ENCODE data around the gene SELPLG.
"Not testable (repeated sequence)": the region's sequence is repeated elsewhere in the genome, so short reads cannot be mapped to it uniquely, and the experiment has no call there.

Gene SELPLG

GRCh38 chr12:108633534-108634248 lies at the start of gene SELPLG:
TSS of gene SELPLG (minus strand) at chr12:108633894. CDS start at chr12:108624307, 9,587 bp downstream.
- peak in 1 of 2 experiments; percentile 72 for DNase-seq (ENCODE audit: low read depth in 2 of 2)

- no peak for DNase-seq (ENCODE audit: low read depth in 2 of 2)
These were observed 47.6 kb upstream of the SELPLG start for GRCh38 chr12:108681317-108681716.

DNA sequence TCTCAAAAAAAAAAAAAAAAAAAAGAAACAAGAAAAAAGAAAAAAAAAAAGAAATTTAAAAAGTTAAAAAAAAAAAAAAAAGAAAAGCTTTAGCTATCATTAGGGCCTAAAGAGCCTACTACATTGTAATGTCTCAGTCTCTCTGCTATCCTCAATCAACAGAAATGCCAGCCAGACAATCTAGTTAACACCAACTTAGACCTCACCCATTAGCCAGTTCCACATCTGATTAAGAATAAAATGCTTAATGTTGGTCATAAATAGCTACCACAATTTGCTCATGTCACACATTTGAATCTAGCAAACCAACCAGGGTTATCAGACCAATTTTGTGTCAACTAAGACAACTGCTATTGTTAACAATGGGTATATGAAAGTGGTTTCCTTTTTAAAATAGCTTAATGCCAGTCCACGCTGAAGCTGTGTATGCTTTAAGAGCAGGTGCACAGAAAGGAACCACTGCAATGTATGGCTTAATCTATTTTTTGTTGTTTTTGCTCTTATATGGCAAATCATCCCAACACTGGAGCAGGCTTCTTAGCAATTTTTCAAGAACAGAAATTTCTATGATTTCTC lies 45.5 kb upstream of the SELPLG start:
- no peak for DNase-seq (ENCODE audit: low read depth in 2 of 2)

GRCh38 chr12:108678104-108678730 lies 44.5 kb upstream of the SELPLG start:
- no peak for DNase-seq (ENCODE audit: low read depth in 2 of 2)

- no peak for DNase-seq (ENCODE audit: low read depth in 2 of 2)
These were observed 43.7 kb upstream of the SELPLG start for GRCh38 chr12:108677381-108677780.

GRCh38 chr12:108676707-108677106 lies 43.0 kb upstream of the SELPLG start:
- DNase-seq (ENCODE audit: low read depth in 2 of 2) = no peak

DNA sequence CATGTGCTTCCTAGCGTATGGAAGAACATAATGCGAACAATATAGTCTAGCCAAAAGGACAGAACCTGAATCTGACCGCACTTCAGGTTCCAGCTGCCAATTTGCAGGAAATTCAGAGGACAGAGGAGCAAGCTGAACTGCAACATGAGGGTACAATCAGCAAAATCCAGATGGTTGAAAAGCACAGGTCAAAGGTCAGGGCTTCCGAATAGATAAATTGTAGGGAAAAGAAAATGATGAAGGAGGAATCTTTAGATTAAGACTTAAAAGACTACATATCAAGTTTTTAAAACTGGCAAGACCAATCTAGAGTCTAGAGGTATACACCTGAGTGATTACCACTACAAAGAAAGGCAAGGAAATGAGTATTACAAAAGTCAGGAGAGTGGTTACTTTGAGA lies 42.1 kb upstream of the SELPLG start:
- no peak for DNase-seq (ENCODE audit: low read depth in 2 of 2)

DNA sequence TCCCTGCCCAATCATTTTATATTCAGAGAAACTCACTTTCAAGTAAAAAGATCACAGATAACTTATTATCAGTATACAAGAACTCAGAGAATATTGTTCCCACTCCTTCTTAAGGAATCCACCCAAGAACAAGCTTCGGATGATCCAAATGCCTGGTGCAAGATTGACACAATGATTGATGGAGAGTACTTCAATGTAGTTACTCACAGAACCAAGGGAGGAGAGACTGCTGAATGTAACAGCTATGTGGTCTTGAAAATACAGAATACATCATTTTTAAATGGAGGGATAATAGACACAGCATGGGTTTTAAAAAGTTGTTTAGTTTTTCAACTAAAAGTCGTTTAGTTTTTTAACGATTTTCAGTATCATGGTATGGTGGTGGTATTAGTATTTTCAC lies 38.4 kb upstream of the SELPLG start:
- DNase-seq (ENCODE audit: low read depth in 2 of 2) = no peak

DNA sequence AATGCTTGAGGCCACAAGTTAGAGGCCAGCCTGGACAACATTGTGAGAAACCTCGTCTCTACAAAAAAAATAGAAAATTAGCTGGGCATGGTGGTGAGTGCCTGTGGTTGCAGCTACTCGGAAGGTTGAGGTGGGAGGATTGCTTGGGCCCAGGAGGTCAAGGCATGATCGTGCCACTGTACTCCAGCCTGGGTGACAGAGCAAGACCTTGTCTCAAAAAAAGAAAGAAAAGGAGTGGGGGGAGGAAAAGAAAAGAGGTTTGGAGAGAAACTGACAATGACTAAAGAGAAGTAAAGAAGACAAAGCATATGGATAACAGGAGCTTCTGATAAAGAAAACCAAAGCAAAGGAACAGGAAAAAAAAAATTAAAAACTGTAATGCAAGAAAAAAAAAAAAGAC lies 37.4 kb upstream of the SELPLG start:
- no peak for DNase-seq (ENCODE audit: low read depth in 2 of 2)

DNA sequence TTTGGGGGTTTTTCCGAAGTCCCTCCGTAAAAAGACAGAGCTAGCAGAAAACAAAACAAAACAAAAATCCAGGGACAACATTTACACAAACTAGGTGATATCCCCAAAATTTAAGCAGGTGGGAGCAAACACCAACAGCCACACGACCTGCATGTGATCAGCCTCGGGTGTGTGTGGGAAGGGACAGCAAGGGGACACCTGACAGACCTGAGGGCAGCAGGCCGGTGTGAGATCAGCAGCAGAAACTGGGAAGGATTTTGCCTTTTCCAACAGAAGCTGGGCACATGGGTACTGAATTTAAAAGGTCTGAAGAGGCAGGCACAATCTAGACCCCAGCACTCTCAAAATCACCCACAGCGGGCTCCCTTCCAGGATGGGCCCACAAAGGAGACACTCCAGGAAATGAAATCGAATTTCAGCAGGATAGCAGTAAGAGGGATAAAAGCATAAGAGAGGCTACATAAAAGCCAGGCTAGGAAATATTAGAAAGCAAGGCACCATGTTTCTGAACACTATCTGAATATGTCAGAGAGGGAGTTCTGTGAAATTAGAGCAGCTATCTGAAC lies 36.5 kb upstream of the SELPLG start:
- no peak for DNase-seq (ENCODE audit: low read depth in 2 of 2)

GRCh38 chr12:108668542-108668941 lies 34.8 kb upstream of the SELPLG start:
- DNase-seq (ENCODE audit: low read depth in 2 of 2) = no peak

DNA sequence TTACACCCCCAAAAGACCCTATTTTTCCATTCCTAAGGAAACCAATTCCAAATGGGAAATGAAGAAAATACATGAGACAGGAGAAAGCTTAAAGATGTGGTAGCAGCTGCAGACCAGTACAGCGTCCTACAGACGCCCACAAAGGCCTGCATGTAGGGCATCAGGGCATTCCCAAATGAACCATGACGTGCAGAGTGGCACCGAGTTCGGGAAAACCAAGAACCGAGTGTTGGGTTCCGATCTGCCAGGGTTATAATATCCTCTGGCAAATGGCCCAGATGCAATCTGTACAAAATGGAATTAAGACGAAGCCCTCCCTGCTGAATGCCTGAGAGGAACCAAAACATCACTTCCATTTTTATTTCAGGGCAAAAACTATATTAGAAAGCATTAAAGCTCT lies 34.4 kb upstream of the SELPLG start:
- no peak for DNase-seq (ENCODE audit: low read depth in 2 of 2)

GRCh38 chr12:108667349-108667748 lies 33.7 kb upstream of the SELPLG start:
- DNase-seq (ENCODE audit: low read depth in 2 of 2) = no peak

GRCh38 chr12:108666401-108666881 lies 32.7 kb upstream of the SELPLG start:
- DNase-seq (ENCODE audit: low read depth in 2 of 2) = no peak

GRCh38 chr12:108665608-108666202 lies 32.0 kb upstream of the SELPLG start:
- DNase-seq (ENCODE audit: low read depth in 2 of 2) = no peak

DNA sequence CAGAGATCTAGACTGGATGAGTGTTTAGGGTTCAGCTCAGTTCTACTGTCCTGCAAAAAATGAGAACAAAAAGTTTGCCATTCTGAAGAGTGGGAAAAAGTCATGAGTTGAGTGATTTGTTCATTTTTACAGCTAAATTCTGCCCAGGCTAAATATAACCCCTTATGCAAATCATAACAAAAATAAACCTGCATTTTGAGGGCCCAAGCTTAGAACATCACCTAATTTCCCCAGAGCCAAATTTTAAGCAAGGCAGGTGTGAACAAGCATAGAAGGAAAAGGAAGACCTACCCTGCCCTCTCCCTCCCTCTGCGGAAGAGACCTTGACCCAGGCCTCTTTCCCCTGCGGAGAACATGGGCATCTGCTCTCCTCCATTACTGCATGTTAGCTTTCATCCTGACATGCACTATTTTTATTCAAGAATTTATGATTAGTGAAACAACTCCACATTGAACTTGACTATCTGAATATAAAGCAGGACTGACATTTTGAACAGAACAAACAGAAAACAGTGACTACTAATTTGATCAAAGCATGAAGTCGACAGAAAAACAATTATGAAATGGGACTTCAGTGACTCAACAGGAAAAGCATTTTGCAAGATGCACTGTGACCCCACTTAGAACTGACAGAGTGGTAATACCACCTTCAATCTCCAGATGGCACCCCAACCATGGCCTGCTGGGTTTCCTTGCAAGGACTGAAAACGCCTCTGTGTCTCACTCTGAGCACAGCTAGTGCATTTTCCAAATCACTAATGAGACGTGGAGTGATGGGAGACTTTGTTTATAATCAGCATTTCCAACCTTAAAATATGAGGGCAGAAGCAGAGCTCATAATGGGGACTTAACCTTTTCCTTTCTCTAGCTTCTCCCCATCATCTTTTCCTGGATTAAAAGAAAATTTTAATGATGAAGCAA lies 30.9 kb upstream of the SELPLG start:
- peak; percentile 69 to 81 for DNase-seq (ENCODE audit: low read depth in 2 of 2)

DNA sequence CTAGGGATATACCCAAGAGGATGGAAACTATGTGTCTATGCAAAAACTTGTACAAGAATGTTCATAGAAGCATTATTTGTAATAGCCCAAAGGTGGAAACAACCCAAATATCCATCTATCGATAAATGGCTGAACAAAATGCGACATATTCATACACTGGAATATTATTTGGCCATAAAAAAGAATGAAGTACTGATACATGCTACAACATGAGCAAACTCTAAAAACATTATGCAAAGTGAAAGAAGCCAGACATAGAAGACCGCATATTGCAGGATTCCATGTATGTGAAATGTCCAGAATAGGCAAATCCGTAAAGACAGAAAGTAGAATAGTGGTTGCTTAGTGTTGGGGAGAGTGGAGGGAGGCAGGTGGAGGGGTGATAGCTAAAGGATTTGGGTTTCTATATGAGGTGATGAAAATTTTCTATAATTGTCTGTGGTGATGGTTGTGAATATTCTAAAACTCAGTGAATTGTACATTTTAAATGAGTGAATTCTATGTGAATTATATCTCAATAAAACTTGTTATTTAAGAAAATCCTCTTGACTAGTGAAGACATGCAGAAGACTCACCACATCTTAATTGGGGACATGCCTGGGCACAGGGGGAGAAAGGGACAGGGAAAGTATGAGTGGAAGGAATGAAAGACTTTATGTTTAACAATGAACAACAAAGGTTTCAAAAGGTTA lies 29.8 kb upstream of the SELPLG start:
- DNase-seq (ENCODE audit: low read depth in 2 of 2) = no peak

DNA sequence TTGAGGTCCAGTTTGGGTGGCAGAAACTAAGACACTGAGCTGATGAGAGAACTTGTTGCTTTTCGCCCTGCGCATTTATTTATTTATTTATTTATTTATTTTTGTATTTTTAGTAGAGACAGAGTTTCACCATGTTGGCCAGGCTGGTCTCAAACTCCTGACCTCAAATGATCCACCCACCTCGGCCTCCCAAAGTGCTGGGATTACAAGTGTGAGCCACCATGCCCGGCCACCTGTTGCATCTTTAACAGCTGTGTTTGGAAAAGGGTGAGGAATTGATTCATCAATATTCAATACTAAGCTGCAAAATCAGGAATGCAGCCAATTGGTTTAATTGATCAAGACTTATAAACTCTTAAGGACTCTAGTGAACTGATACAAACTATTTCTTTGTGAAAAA lies 24.4 kb upstream of the SELPLG start:
- DNase-seq (ENCODE audit: low read depth in 2 of 2) = not testable (repeated sequence)

- no peak for DNase-seq (ENCODE audit: low read depth in 2 of 2)
These were observed 23.5 kb upstream of the SELPLG start for GRCh38 chr12:108657130-108657745.

- not testable (repeated sequence) for DNase-seq (ENCODE audit: low read depth in 2 of 2)
These were observed 22.6 kb upstream of the SELPLG start for GRCh38 chr12:108656247-108656646.
